Activated CD8-positive, alpha-beta memory T cell treated with anti-CD3 and anti-CD28 coated beads for 36 hours (primary cell): ENCODE measurements around the gene DLGAP3. TPM values are rescaled to one million over a fixed set of nuclear protein-coding genes. Genes with fewer than 3 reads are reported as not detected.

Experiments used
- CTCF ChIA-PET: fragments of 350-600 bp; sonication (Branson Sonifier 250); formaldehyde crosslinking; loops from one replicate; lab custom pipeline; 2021; ENCODE audit warnings: antibody characterized with exemption; lab: Charles Lee
- POLR2A ChIA-PET: fragments of 350-600 bp; sonication (Branson Sonifier 250); formaldehyde crosslinking; loops from one replicate; lab custom pipeline; 2021; ENCODE audit warnings: antibody characterized with exemption; lab: Charles Lee
- total RNA-seq, 2 experiments: library from RNA; stranded (reverse); gene quantifications; one replicate each; pipeline ENCODE4 v1.2.3, GENCODE V29; 2021

Gene DLGAP3
- total RNA-seq, 2 experiments from 2014 or later, result 0.72 to 0.80 TPM

DNA sequence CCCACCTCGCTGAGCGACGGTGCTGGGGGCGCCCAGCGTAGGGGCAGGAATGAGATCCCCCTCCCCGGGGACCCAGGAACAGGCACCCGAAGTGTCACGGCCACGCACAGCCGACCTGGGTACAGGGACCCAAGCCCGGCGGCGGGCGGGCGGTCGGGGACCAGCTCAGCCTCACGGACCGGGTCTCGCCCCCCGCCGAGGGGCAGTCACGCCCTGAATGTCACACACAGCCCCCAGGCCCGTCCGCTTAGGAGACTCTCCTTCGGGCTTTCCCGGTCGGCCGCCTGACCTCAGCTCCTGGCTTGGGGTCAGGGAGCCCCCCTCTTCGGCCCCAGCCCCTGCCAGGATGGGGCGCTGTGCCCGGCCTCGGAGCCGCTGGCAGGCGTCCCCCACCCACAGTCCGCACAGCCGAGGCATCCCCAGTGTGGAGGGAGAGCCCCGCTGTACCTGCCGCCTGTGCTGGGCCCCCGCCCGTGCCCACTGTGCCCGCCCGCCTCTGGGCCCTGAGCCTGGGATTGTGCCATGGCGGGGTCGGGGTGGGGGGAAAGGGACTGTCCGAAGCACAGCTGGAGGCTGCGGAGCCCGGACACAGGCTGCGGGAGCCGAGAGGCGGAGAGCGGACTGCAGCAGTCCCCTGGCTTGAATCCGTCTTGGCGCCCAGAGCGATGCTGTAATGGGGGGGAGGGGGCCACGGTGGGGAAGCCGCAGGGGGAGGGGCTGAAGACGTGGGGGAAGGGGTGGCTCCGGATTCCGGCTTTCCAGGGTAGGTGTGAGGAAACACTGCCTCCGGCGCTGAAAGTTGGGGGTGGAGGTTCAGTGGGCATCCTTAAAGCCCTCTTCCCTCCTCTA is 627 bp upstream of the DLGAP3 start:
- ChIA-PET CTCF (interaction anchor here (0.6 kb wide), 1 partner anchor 16 kb away, joined by 3 read pairs; no protein-coding TSS in a partner anchor), POLR2A (no interaction called here)

DNA sequence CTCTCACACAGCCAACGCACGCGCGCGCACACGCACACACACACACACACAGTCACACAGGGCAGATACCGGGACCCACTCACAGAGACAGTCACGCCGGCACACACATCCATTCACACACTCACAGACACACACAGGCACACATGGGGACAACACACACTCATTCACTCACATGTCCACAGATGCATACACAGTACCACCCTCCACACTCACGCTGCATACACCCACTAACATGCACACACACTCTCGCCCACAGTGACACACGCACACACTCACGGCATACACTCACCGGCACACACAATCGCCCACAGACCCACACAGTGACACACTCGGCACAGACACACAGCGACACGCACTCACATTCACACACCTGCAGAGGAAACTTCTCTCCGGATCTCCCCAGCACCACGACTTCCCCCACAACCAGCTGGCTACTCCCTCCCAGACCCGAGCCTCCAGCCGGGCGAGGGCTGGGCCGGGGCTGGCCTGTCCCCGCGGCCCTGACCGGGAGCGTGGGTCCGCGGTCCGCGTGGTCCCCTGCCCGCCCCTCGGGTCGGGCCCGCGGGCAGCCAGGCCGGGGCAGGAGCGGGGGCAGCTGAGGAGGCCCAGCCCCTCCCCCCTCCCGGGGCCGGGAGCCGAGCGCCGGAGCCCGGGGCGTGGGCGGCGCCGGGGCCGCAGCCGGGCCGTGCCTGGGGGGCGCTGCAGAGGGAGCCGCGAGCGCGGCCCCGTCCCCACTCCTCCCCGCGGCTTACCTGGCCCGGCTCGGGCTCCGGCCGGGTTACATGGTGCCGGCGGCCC is 552 bp downstream of the DLGAP3 start:
- POLR2A ChIA-PET, result interaction anchor here (0.7 kb wide), 1 partner anchor 16 kb away, joined by 3 read pairs; no protein-coding TSS in a partner anchor
- CTCF ChIA-PET, result interaction anchor here (0.6 kb wide), 1 partner anchor 15 kb away, joined by 3 read pairs; no protein-coding TSS in a partner anchor

DNA sequence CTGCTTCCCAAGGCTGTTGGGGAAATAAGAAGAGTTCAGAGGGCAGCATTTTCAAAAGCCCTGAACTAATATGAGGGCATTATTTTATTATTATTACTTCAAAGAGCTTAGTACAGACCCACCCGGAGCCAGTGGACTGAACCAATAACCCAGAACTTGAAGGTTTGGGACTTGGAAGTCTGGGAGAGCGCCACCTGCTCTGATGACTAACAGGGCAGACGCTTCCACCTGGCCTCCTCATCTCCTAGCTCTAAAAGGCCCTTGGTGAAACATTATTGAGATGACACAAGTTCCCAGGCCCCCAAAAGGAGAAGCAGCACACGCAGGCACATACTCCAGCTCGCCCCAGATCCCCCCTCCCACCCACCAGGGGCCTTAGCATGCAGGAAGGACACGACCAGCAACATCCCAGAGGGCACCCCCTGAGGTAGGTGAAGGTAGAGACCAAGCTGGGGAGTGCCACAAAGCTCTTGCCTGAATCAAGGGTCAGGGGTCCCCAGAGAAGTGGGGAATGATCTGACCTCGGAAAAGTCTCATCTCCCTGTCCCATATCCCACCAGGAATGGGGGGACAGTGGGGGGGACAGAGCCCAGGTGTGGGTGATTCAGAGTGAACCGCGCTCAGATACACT is 1.3 kb downstream of the DLGAP3 start:
- ChIA-PET POLR2A (interaction anchor here (0.7 kb wide), 1 partner anchor 15 kb away, joined by 3 read pairs; no protein-coding TSS in a partner anchor), CTCF (interaction anchor here (1.5 kb wide), 1 partner anchor 24 kb away, joined by 3 read pairs; no protein-coding TSS in a partner anchor)

DNA sequence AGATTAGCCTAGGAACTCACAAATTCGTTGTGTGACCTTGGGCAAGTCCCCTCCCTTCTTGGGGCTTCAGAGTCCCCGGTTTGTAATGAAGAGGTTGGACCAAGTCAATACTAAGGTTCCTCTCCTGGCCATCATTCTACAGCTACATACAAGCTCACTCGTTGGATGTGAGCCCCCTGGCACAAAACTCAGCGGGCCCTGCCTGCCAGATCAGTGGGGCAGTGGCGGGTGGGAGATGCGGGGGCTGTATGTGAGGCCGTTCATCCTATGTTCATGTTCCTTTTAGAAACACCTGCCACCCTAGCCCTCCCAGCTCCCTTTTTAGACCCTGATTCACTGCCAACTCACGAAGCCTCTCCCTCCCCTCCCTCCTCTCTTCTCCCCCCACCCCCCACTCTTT is 2.1 kb downstream of the DLGAP3 start:
- CTCF ChIA-PET, result interaction anchor here (1.5 kb wide), 1 partner anchor 23 kb away, joined by 3 read pairs; no protein-coding TSS in a partner anchor
- POLR2A ChIA-PET, result no interaction called here

DNA sequence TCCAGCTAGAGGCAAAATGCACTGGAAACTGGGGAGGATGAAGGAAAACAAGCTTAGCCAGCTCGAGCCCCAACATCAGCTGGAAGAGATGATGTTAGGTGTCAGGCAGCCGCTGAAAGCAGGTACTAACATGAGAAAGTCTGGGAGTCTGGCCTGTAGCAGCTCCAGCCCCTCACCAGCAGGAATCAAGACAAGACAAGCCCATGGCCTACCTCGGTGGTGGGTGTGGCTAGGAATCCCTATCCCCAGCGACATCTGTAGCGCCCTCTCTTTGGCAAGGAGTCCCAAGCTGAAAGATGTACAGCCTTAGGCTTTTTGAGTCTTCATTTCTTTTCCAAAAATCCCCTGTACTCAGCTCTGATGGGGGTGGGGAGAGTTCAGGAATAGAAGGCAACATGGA is 2.6 kb downstream of the DLGAP3 start:
- ChIA-PET CTCF (interaction anchor here (1.5 kb wide), 1 partner anchor 23 kb away, joined by 3 read pairs; no protein-coding TSS in a partner anchor), POLR2A (no interaction called here)

DNA sequence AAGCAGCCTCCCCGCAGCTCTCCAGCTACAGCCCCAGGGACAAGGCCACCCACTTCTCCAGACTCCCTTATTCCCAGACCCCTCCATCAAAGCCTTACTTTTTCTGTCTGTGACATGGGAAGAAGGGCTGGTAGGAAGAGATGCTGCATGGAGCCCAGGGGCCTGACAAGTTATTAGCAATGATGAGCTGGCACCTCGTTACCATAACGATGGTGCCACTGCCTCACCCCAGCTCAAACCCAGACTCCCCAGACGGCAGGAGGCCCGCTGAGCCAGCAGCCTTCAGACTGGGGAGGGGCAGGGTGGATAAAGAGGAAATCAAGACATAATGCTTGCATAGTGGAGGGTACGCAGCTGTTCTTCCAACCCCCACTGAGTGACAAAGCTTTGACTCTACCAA is 3.3 kb downstream of the DLGAP3 start:
- POLR2A ChIA-PET, result no interaction called here
- CTCF ChIA-PET, result no interaction called here

DNA sequence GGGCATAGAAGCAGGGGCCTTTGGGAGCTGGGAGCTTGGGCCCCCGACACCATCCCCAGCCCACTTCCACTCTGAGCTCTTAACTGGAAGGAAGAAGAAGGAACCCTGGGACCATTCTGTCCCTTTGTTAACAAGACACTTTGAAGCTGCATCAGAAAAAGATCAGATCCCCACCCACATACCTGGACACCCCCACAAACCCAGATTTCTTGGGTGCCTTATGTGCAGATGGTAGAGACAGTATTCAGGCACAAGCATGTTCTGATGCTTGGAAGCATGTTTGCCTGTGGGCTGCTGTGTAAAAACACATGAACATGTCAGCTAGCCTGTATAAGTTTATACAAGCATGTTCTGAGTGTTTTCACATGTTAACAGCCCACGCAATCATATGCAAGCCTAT is 3.7 kb downstream of the DLGAP3 start:
- ChIA-PET CTCF (no interaction called here), POLR2A (no interaction called here)

DNA sequence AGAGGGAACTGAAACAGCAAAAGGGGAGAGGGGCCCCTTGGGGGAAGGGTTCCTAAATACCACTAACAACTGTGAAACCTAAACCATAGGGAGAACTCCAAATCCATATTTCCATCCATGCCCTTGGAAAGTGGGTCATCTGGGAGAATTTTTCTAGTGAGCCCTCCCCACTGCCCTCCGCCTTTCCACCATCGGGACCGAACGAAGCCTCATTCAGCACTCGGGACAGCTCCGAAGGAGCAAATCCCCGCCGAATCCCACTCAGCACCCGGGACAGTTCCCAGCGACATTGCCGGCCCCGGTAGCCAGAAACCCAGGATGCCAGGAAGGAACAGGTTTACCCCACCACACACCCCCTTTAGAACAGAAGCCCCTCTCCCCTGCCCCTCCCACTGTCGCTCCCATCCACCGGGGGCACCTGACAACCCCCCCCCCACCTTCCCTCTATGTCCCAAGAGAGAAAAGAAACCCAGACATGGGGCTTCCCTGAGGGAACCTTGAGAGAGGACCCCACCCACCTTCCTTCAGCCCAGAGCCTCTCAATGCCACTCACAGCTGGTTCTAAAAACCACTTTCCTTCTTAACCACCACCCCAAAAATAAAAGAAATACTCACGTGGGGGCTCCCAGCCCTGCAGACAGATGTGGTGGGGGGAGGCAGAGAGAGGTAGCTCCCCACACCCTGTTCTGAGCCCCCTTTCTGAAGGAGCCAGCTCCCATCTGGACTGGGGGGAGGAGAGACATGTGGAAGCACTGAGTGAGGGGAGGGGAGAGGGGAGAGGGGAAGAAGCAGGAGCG is 4.5 kb downstream of the DLGAP3 start:
- CTCF ChIA-PET, result no interaction called here
- POLR2A ChIA-PET, result no interaction called here

DNA sequence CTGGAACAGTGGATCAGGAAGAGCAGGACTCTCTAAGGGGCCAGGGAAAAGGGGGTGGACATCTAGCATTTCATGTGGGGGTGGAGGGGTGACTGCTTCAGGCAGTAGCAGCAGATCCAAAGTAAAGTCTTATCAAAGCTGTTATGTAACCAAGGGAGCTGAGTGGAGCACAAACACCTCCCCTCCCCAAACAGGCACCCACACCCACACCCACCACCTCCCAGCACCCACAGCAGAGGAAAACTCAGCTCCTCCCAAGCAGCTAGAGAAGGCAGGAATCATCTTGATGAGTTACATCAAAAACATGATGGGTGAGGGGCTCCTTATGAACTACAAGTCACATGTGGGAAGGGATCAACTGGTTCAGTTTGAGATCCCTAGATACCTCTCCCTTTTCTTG is 6.0 kb downstream of the DLGAP3 start:
- CTCF ChIA-PET, result no interaction called here

DNA sequence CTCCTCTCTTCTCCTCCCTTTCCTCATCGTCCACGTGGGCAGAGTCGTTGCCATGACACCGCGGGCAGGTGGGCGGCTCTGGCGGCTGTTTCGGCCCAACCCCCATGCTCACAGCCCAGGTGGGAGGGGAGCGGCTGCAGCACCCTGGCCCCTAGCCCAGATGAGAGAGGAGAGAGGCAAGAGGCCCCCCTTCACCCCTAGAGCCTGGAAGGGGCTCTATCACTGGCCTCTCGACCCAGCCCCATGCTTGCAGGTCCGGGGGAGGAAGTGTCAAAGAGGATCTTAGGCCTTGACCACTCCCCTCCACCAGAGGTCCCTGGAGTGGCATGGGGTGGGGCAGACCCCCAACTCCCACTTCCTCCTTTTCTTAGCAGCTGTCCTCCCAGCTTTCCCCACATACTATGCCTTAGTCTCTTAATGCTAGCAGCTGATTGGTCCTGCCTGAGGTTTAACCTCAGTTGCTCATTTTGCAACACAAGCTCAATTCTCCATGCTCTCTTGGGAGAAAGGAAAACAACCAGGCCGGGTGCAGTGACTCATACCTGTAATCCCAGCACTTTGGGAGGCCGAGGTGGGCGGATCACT is 10.4 kb downstream of the DLGAP3 start:
- ChIA-PET POLR2A (no interaction called here), CTCF (no interaction called here)

More for the DNA sequence above, 6.0 kb downstream of the DLGAP3 start:
- POLR2A ChIA-PET, result no interaction called here

DNA sequence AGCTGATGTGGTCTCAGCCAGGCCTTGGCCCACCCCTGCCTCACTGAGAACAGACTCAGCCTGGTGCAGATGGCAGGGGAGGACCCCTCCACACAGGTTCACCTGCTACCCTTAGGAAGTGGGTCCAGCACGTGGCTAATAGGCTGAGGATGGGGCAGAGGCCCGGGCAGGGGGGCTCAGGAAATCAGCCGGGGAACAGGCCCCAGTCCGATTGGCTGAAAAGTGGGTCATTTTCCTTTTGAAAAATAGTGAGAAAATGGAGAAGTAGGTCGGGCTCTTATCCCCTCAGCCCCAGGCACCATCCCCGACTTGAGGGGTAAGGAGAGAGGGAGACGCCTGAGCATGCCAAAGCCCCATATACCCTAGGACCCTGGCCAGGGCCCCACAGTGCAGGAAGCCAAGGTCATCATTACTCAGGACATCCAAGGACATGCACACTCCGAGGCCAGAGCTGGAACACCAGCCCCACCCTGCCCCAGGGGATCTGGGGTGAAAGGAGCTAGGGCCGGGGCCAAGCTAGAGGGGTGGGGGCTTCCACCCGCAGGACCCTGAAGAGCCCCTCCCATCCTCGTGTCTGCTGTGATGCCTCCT is 11.0 kb downstream of the DLGAP3 start:
- ChIA-PET CTCF (no interaction called here), POLR2A (no interaction called here)

DNA sequence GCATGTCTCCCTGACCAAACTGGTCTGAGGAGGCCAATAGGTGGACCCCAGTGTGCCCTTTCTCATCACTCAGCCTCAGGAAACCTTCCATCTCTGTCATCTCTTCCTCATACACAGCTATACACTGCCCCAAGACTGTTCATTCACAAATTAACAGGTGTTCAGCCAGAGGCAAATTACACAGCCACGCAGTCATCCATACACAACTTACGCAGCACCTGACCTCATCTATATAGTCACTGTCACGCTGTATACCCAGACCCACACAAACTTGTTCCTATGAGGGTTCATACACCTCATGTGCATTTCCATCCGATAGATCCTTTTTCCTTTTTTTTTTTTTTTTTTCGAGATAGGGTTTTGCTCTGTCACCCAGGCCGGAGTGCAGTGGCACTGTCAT is 12.4 kb downstream of the DLGAP3 start:
- ChIA-PET CTCF (no interaction called here), POLR2A (no interaction called here)

DNA sequence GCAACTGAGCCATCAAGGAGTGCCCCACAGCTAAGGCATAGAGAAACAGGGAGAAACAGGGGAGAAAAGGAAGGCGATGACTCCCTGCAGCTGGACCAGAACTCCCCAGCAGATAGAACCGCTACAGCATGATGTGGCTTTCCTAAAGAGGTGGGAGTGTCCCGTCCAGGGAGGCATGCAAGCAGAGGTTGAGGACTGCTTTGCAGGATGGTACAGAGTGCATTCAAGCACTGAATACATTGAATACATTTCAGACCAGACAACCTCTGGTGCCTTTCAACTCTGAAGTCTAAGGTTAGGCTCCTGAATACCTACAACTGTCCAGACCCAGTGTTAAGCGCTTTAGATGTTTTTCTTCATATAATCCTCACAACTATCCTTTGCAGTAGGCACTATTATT is 13.3 kb downstream of the DLGAP3 start:
- POLR2A ChIA-PET, result no interaction called here
- CTCF ChIA-PET, result no interaction called here

DNA sequence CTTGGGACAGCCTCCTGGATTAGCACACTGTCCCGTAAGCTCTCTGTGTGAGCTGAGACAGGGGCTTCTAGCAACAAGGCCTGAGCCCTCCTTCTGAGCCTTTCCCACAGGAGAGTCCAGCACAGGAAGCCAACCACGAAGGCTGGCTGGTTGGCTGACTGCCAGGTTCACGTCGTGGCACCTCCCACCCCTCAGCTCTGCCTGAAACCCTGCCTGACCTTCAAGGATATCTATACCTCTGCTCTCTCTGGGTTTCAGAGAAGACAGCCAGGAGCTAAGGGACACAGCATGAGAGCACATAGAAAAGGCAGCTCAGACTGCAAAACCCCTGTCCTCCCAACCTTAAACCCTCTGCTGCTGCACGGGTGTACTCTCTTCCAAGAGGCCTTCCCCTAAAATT is 13.9 kb downstream of the DLGAP3 start:
- POLR2A ChIA-PET, result no interaction called here
- CTCF ChIA-PET, result no interaction called here

DNA sequence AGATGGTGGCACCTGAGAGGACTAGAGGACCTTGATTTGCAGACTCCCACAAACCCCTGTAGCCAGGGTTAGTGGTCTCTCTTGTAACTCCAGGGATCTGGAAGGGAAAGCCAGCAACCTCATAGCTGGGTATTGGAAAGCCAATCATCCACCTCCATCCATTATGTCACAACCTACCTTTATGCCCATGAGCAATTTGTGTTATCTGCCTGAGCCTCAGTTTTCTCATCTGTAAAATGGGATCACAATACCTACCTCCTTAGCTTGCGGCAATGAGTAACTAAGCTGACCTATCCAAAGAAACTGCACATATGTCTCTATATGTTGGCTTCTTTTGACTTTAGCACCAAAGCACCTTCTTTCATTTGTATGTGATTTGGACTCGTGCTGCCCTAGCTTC is 14.5 kb downstream of the DLGAP3 start:
- ChIA-PET CTCF (no interaction called here), POLR2A (no interaction called here)

DNA sequence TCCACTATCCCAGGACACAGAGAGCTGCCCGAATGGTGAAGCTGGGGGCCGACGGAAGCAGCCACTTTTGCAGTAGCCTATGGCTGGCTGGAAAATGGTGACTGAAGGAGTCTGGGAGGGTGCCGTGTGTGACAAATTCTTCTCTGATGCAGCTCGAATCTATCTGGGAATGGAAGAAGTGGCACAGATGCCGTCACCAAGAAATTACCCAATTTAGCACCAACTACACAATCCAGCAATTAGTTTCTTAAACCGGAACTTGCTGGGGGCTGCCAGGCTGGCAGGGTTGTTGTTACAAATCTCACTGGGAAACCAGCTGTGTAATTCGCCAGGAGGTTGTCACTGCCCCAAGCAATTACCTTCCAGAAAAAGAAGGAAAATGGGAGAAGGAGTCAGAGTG is 18.0 kb downstream of the DLGAP3 start:
- ChIA-PET POLR2A (no interaction called here), CTCF (interaction anchor here (0.7 kb wide), 1 partner anchor 792 kb away, joined by 3 read pairs; no protein-coding TSS in a partner anchor)

DNA sequence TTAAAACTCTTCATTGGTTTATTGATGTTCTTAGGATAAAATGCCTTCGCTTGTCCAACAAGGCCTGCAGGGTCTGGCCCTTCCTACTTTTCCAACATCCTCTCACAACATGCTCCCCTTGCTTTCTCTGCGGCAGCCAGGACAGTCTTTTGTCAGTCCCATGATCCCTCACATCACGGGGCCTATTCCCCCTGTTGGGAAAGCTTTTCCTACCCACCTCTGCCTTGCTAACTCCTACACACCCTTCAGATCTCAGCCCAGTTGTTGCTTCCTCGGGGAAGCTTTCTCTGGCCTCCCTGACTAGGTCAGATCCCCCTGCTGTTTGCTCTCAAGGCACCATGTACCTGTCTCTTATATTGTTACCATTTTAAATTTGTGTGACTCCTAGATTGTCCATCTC is 19.0 kb downstream of the DLGAP3 start:
- POLR2A ChIA-PET, result no interaction called here
- CTCF ChIA-PET, result no interaction called here

DNA sequence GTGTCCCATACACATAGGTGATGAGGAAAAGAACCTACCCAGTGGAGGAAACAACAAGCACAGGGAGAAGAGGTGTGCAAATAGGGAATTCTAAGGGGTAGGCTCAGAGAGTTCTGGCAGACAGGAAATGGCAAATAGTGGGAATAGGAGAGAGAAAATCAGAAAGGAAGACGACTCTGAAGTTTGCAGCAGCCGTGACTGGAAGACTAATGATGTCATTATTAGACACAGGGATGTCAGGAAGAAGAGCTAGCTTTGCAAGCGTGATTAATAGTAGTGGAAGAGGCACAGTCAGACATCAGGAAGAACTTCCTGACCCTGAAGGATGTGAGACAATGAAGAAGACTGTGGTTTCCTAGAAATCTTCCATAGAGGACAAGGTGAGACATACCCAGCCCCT is 21.1 kb downstream of the DLGAP3 start:
- ChIA-PET POLR2A (no interaction called here), CTCF (no interaction called here)
